ENCODE data around the gene CLCF1.

Gene CLCF1

DNA sequence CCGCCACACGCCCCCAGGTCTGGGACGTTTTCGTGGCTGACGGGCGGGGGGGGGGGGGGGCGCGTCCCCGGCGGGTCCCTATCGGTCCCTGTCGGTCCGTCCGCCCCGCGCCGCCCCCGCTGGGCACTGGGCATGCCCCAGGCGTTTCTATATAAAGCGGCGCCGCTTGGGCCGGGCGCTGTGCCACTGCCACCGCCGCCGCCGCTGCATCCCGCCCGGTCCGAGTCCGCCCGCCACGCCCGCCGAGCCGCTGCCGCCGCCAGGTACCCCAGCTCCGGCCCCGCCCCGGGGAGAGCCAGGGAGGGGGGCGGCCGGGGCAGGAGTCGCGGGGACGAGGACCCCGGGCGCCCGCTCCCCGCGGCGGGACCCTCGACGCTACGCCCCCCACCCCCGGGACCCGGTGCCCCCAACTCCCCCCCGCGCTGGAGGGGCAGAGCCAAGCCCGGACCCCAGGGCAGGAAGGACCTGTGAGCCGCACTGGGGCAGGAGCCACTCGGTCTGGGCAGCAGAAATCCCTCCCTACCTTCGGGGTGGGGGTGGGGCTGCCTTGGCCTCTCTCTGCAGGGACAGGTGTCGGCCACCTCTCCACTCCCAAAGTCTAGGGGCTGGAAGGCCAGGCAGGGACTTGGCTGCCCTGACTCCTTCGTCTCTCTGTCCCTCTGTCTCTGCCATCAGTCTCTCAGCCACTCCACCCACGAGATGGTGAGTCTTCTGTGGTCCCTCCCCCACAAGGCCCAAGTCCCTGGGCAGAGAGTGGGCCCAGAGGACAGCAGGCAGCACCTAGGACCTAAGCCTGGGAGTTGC is 42.3 kb upstream of the CLCF1 start, which contains the start of gene CARNS1:
CARNS1 (plus strand) TSS at position 178 of the 804 bp plus-strand sequence; CDS start at position 700, 522 bp downstream.
- Histone ChIP-seq H3K36me3 (ENCODE audit: insufficient read depth, low read length) (no peaks in the 10 kb centered on the region), H3K9me3 (replicated peaks; ENCODE audit: low read length) (no peaks in the 10 kb centered on the region), H3K9ac (ENCODE audit: low read depth, low read length) (no peak within 1 kb of the TSS), H3K4me1 (ENCODE audit: control insufficient read depth, insufficient read depth, low read length) (peaks cover 40% of the 10 kb centered on the region), H3K4me2 (ENCODE audit: low read length) (peak within 1 kb of the TSS; percentile 72), H3K27me3 (ENCODE audit: control insufficient read depth, insufficient read depth, low read length) (peaks cover 20% of the 10 kb centered on the region), H3K4me3 (ENCODE audit: low read length) (peak within 1 kb of the TSS; percentile 42)

DNA sequence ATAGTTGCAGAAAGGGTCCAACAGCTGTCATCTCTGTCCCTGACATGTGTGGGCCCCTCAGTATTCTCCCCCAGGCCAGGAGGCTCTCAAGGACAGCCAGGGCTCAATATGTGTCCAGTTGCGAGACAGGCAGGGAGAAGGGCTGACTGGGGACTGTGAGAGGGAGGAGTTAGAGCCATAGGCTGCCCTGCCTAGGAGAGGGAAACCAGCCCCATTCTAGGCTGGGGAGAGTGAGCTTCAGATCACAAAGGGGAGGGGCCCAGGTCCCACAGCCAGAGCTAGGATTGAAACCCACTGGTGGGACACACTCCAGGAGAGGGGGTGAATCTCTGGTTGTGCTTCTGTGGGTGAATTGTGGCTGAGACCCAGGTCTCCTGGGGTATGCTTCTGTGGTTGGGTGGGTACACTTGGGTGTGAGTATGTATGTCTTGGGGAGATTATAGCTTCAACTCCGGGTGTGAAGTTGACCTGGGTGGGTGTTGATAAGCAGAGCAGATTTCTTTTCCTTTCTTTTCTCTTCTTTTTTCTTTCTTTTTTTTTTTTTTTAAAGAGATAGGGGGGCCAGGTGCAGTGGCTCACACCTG is 40.0 kb upstream of the CLCF1 start:
- Histone ChIP-seq H3K4me1 (ENCODE audit: control insufficient read depth, insufficient read depth, low read length) (peaks cover 24% of the 10 kb centered on the region), H3K36me3 (ENCODE audit: insufficient read depth, low read length) (no peaks in the 10 kb centered on the region), H3K9ac (ENCODE audit: low read depth, low read length) (no peak overlapping the region), H3K4me2 (ENCODE audit: low read length) (no peak overlapping the region), H3K4me3 (ENCODE audit: low read length) (no peak overlapping the region), H3K27me3 (ENCODE audit: control insufficient read depth, insufficient read depth, low read length) (peaks cover 43% of the 10 kb centered on the region), H3K9me3 (replicated peaks; ENCODE audit: low read length) (no peaks in the 10 kb centered on the region)

DNA sequence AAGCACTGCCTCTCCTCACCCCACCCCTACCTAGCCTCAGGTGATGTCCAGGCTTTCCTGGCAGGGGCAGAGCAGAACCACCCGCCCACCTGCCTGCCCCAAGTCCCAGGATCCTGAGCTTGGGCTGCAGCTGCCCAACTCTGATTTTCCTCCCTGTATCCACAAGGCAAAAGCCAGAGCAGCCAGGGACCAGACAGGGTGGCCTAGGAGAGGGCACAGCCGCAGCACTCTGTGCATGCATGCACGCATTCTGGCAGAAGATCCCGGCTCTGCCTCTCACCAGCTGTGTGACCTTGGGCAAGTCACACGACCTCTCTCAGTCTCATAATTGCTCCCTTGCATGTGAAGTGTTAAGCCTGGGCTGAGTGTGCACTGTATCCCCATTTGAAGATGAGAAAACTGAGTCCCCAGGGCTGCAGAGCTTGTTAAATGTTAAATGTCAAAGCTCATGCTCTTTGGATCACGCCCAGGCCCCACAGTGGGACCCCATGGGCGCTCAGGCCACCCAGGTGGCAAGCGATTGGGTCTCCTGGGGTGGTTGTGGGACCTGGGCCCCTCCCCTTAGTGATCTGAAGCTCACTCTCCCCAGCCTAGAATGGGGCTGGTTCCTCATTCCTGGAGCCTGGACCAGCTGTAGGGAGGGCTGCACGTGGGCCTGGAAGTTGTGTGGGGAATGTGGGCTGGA is 39.2 kb upstream of the CLCF1 start:
- Histone ChIP-seq H3K27me3 (ENCODE audit: control insufficient read depth, insufficient read depth, low read length) (peaks cover 50% of the 10 kb centered on the region), H3K4me2 (ENCODE audit: low read length) (no peak overlapping the region), H3K4me1 (ENCODE audit: control insufficient read depth, insufficient read depth, low read length) (peaks cover 20% of the 10 kb centered on the region), H3K4me3 (ENCODE audit: low read length) (no peak overlapping the region), H3K9ac (ENCODE audit: low read depth, low read length) (no peak overlapping the region), H3K9me3 (replicated peaks; ENCODE audit: low read length) (no peaks in the 10 kb centered on the region), H3K36me3 (ENCODE audit: insufficient read depth, low read length) (no peaks in the 10 kb centered on the region)

DNA sequence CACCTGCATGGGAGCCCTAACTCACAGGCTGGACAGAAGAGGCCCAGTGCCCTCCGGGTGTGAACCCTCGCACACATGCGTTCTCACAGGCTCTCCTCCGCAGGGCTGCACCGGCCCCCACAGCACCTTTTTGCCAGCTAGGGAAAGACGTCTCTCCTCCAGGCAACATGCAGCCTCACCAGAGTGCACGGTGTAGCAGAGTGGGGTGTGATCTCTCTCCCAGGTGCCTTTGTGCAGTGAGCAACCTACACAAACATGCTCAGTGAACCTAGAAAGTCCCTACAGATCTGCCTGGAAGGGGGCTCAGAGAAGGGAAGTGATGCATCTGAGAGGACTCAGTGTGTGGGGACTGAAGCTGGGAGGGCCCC is 38.4 kb upstream of the CLCF1 start:
- H3K27me3 ChIP-seq (ENCODE audit: control insufficient read depth, insufficient read depth, low read length): peaks cover 54% of the 10 kb centered on the region
- H3K9ac ChIP-seq (ENCODE audit: low read depth, low read length): no peak overlapping the region

DNA sequence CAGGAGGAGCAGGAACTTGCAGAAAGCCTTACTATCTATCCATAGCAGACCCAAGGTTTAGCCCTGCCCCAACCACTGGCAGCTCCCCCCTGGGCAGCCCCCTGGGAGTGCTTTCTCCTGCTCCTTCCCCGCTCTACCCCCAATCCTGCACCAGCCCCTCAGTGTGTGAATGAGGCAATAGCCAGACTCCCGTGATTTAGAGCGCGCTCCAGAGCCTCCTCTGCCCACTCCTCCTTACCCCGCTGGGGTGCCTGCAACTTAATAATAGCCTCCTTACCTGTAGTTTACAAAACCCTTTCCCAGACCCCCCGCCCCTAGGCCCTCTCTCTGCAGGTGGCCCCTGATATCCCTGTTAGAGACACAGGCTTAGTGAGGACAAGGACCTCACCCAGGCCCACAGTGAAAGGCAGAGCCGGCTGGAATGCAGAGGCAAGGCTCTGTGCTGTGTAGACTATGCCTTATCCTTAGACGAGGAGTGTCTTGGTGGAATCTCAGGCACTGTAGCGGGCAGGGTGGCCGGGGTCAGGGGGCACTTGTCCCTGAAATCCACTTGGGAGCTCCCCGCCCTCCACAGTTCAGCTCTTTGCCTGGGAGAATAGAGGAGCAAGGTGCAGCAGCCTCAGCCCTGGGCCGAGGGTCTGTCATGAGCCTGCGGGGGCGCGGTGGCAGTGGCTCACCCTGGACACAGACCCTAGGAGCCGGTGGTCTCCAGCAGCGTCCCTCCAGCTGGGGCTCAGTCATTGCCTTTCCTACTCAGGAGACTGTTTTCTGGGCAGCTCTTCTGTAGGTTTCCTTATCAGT is 37.8 kb upstream of the CLCF1 start:
- Histone ChIP-seq H3K36me3 (ENCODE audit: insufficient read depth, low read length) (no peaks in the 10 kb centered on the region), H3K4me3 (ENCODE audit: low read length) (no peak overlapping the region), H3K9ac (ENCODE audit: low read depth, low read length) (no peak overlapping the region), H3K4me2 (ENCODE audit: low read length) (no peak overlapping the region), H3K4me1 (ENCODE audit: control insufficient read depth, insufficient read depth, low read length) (peaks cover 8% of the 10 kb centered on the region), H3K9me3 (replicated peaks; ENCODE audit: low read length) (no peaks in the 10 kb centered on the region), H3K27me3 (ENCODE audit: control insufficient read depth, insufficient read depth, low read length) (peaks cover 54% of the 10 kb centered on the region)

More for the DNA sequence above, 38.4 kb upstream of the CLCF1 start:
- no peak overlapping the region for H3K4me2 ChIP-seq (ENCODE audit: low read length)
- H3K4me3 ChIP-seq (ENCODE audit: low read length): no peak overlapping the region
- H3K36me3 ChIP-seq (ENCODE audit: insufficient read depth, low read length): no peaks in the 10 kb centered on the region
- peaks cover 14% of the 10 kb centered on the region for H3K4me1 ChIP-seq (ENCODE audit: control insufficient read depth, insufficient read depth, low read length)
- no peaks in the 10 kb centered on the region for H3K9me3 ChIP-seq (replicated peaks; ENCODE audit: low read length)

DNA sequence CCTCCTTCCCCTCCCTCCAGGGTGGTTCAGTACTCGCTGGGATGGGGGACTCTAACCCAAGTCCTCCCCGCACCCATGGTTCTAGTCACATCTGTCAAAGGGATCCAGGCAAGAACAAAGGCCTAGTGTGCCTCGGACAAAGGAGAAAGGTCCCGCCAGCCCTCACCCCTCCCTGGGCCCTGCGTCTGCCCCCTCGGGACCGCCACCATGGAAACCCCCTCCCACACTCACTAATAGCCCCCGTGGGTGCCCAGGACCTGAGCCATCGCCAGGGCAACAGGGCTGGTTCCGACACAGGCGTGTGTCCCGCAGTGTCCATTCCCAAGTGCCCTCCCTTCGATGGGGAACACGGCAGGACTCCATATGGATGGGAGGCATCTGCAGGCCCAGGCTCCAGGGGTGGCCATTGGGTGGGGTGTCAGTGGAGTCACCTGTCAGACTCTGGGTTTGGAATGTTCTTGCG is 37.0 kb upstream of the CLCF1 start:
- Histone ChIP-seq H3K9ac (ENCODE audit: low read depth, low read length) (no peak overlapping the region), H3K9me3 (replicated peaks; ENCODE audit: low read length) (no peaks in the 10 kb centered on the region), H3K27me3 (ENCODE audit: control insufficient read depth, insufficient read depth, low read length) (peaks cover 54% of the 10 kb centered on the region), H3K4me1 (ENCODE audit: control insufficient read depth, insufficient read depth, low read length) (peaks cover 4% of the 10 kb centered on the region), H3K4me3 (ENCODE audit: low read length) (no peak overlapping the region), H3K4me2 (ENCODE audit: low read length) (no peak overlapping the region), H3K36me3 (ENCODE audit: insufficient read depth, low read length) (no peaks in the 10 kb centered on the region)

DNA sequence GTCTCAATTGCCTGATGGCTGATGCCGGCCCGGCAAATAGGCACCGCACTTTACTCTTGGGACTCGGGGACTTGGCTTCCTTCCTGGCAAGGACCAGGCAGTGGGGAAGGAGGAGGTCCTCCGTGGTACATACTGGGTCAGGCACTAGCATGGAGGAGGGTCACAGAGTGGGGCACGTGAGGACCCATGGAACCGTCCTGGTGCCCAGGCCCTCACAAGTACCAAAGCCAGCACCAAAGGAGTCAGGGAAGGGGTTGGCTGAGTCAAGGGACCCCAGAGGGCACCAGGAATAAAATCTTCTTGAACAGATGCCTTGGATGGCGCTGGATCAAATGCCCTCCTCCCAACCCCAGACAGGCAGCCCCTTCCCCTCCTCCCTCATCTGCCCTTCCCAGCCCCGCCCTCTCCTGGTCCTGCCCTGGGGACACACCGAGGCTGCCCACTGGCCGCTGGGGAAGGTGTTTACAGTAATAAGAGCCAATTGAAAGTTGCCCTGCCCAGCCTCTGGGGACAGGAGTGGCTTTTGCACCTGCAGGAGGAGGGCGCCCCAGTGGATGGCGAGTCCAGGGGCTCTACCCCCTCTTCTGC is 36.5 kb upstream of the CLCF1 start:
- Histone ChIP-seq H3K27me3 (ENCODE audit: control insufficient read depth, insufficient read depth, low read length) (peaks cover 54% of the 10 kb centered on the region), H3K4me2 (ENCODE audit: low read length) (no peak overlapping the region), H3K9me3 (replicated peaks; ENCODE audit: low read length) (no peaks in the 10 kb centered on the region), H3K36me3 (ENCODE audit: insufficient read depth, low read length) (no peaks in the 10 kb centered on the region), H3K4me3 (ENCODE audit: low read length) (no peak overlapping the region), H3K4me1 (ENCODE audit: control insufficient read depth, insufficient read depth, low read length) (peaks cover 3% of the 10 kb centered on the region), H3K9ac (ENCODE audit: low read depth, low read length) (no peak overlapping the region)

DNA sequence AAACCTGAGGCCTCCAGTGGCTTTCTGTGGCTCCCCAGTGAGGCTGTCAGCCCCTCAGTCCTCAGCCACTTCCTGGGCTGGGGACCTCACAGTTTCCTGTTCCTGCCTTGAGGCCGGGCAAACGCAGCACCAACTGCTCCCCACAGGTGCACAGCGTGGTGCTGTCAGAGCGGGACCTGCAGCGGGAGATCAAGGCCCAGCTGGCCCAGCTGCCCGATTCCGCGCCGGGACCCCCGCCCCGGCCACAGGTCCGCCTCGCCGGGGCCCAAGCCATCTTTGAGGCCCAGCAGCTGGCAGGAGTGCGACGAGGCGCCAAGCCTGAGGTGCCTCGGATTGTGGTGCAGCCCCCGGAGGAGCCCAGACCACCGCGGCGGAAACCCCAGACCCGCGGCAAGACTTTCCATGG is 35.9 kb upstream of the CLCF1 start:
- Histone ChIP-seq H3K27me3 (ENCODE audit: control insufficient read depth, insufficient read depth, low read length) (peaks cover 54% of the 10 kb centered on the region), H3K4me1 (ENCODE audit: control insufficient read depth, insufficient read depth, low read length) (peaks cover 8% of the 10 kb centered on the region), H3K36me3 (ENCODE audit: insufficient read depth, low read length) (no peaks in the 10 kb centered on the region), H3K9ac (ENCODE audit: low read depth, low read length) (no peak overlapping the region), H3K4me2 (ENCODE audit: low read length) (no peak overlapping the region), H3K4me3 (ENCODE audit: low read length) (no peak overlapping the region), H3K9me3 (replicated peaks; ENCODE audit: low read length) (no peaks in the 10 kb centered on the region)

DNA sequence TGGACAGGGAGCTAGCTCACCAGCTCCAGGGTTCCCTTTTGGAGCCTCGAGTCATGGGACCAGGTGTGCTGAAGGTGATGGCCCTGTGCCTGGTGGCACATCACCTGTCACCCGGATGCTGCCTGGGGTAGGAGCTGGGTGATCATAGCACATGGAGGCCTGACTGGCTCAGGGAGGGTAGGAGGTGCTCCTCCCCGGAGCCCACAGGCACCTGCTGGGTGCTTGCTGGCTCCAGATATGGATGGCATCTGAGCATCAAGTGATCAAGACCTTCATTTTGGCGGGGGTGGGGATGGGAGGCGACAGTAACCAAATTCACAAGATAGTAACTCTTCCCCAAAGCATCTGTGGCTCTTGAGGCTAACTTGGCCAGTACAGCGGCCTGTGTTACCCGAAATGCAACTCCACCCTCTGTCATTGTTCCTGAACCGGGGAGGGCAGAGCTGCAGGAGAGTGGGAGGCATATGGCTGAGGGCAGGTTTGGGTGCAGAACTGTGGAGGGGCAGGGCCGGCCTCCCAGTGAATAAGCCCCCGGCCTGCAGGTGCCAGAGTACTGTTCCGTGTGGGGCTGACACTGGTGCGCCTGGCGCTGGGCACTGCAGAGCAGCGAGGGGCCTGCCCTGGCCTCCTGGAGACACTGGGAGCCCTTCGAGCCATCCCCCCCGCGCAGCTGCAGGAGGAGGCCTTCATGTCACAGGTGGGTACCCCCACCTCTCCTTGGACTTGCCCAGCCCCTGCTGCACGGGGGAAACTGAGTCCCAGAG is 35.2 kb upstream of the CLCF1 start:
- Histone ChIP-seq H3K9me3 (replicated peaks; ENCODE audit: low read length) (no peaks in the 10 kb centered on the region), H3K4me1 (ENCODE audit: control insufficient read depth, insufficient read depth, low read length) (peaks cover 8% of the 10 kb centered on the region), H3K4me2 (ENCODE audit: low read length) (no peak overlapping the region), H3K27me3 (ENCODE audit: control insufficient read depth, insufficient read depth, low read length) (peaks cover 54% of the 10 kb centered on the region), H3K36me3 (ENCODE audit: insufficient read depth, low read length) (no peaks in the 10 kb centered on the region), H3K4me3 (ENCODE audit: low read length) (no peak overlapping the region), H3K9ac (ENCODE audit: low read depth, low read length) (no peak overlapping the region)

DNA sequence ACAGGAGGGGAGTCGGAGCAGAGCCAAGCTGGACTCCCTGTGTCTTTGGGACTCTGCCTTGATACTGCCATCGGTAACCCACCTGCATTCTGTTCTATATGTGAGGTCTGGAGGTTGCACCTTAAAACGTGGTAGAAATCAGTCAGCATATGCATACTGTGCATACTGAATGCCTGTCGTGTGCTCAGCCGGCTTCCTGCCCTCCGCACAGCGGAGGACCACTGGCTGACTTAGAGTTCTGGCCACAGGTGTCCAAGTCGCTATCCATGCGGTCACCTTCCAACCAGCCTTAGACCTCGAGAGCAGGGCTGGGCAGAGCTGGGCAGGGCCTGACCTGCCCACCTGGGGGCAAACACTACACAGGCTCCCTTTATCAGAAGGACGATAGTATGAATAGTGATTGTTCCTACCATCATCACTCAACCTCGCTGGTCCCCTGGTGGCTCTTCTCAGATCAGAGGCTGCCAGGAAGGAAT is 34.3 kb upstream of the CLCF1 start:
- no peaks in the 10 kb centered on the region for H3K9me3 ChIP-seq (replicated peaks; ENCODE audit: low read length)
- no peak overlapping the region for H3K4me2 ChIP-seq (ENCODE audit: low read length)
- H3K9ac ChIP-seq (ENCODE audit: low read depth, low read length): no peak overlapping the region
- peaks cover 8% of the 10 kb centered on the region for H3K4me1 ChIP-seq (ENCODE audit: control insufficient read depth, insufficient read depth, low read length)
- H3K4me3 ChIP-seq (ENCODE audit: low read length): no peak overlapping the region
- no peaks in the 10 kb centered on the region for H3K36me3 ChIP-seq (ENCODE audit: insufficient read depth, low read length)
- H3K27me3 ChIP-seq (ENCODE audit: control insufficient read depth, insufficient read depth, low read length): peaks cover 54% of the 10 kb centered on the region

All from skeletal muscle satellite cell (primary cell).